22Rv1 (cell line): ENCODE data around the gene HNRNPH3.

Experiments used
- CTCF ChIP-seq: fragments of 450-650 bp; IDR thresholded peaks from 2 replicates; pipeline ENCODE4 v1.5.1; 2017; ENCODE audit warnings: mild to moderate bottlenecking
- ZFX ChIP-seq: fragments of 450-650 bp; IDR thresholded peaks from 2 replicates; pipeline ENCODE4 v1.6.1; 2017; ENCODE audit warnings: antibody characterized with exemption, borderline replicate concordance

GRCh38 chr10:68362590-68362989, 30.7 kb downstream of the HNRNPH3 start:
- TF ChIP-seq CTCF (no peak), ZFX (no peak)
